Activated CD4-positive, alpha-beta T cell treated with anti-CD3 and anti-CD28 coated beads, Interleukin-2, Interleukin-4, amounts not matched to agents 100 ng/mL and 50 ng/mL, durations not matched to agents 16 hours and 8 hours (primary cell): ENCODE measurements around the gene CZIB.
A peak's percentile ranks its signal among the peaks of the same experiment; 100 is the strongest.
"Not testable (repeated sequence)": the region's sequence is repeated elsewhere in the genome, so short reads cannot be mapped to it uniquely, and the experiment has no call there.

Source experiments
- DNase-seq: peaks from one replicate; pipeline ENCODE4 v3.0.0-alpha.2; 2020; ENCODE audit warnings: low spot score

Gene CZIB

GRCh38 chr1:53188099-53188498 lies 32.3 kb downstream of the CZIB start:
- no peak for DNase-seq

- no peak for DNase-seq
Measured at GRCh38 chr1:53187401-53187800, 33.0 kb downstream of the CZIB start.

GRCh38 chr1:53186533-53186932 lies 33.9 kb downstream of the CZIB start:
- no peak for DNase-seq

- not testable (repeated sequence) for DNase-seq
Measured at GRCh38 chr1:53185955-53186297, 34.5 kb downstream of the CZIB start.

GRCh38 chr1:53183095-53183990 lies 37.1 kb downstream of the CZIB start:
- no peak for DNase-seq

- no peak for DNase-seq
Measured at GRCh38 chr1:53182716-53183094, 37.7 kb downstream of the CZIB start.

GRCh38 chr1:53182111-53182593 lies 38.3 kb downstream of the CZIB start:
- DNase-seq = peak; percentile 85

- no peak for DNase-seq
Measured at GRCh38 chr1:53180951-53181350, 39.5 kb downstream of the CZIB start.

GRCh38 chr1:53180226-53180625 lies 40.2 kb downstream of the CZIB start:
- DNase-seq = no peak

- DNase-seq = no peak
Measured at GRCh38 chr1:53176452-53177208, 43.8 kb downstream of the CZIB start.

GRCh38 chr1:53174971-53175913 lies 45.2 kb downstream of the CZIB start:
- DNase-seq = no peak

GRCh38 chr1:53172426-53173128 lies 47.9 kb downstream of the CZIB start:
- no peak for DNase-seq

- no peak for DNase-seq
Measured at GRCh38 chr1:53166912-53167311, 53.5 kb downstream of the CZIB start.

- no peak for DNase-seq
Measured at GRCh38 chr1:53166366-53166765, 54.1 kb downstream of the CZIB start.

- no peak for DNase-seq
Measured at GRCh38 chr1:53165408-53165961, 54.9 kb downstream of the CZIB start.
